Activated T-helper 1 cell treated with anti-CD3 and anti-CD28 coated beads, Interleukin-2, amount 50 U/mL, for 16 hours (primary cell): ENCODE results near the gene IRF8.
A peak's percentile ranks its signal among the peaks of the same experiment; 100 is the strongest.
"Not testable (repeated sequence)": the region's sequence is repeated elsewhere in the genome, so short reads cannot be mapped to it uniquely, and the experiment has no call there.

Experiments
- DNase-seq, 2 donors: peaks; one replicate each; pipeline ENCODE4 v3.0.0-alpha.2; 2020; ENCODE audit warnings: low read depth in 1 of 2, low spot score in 1 of 2

The IRF8 gene, protein sequence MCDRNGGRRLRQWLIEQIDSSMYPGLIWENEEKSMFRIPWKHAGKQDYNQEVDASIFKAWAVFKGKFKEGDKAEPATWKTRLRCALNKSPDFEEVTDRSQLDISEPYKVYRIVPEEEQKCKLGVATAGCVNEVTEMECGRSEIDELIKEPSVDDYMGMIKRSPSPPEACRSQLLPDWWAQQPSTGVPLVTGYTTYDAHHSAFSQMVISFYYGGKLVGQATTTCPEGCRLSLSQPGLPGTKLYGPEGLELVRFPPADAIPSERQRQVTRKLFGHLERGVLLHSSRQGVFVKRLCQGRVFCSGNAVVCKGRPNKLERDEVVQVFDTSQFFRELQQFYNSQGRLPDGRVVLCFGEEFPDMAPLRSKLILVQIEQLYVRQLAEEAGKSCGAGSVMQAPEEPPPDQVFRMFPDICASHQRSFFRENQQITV

DNA sequence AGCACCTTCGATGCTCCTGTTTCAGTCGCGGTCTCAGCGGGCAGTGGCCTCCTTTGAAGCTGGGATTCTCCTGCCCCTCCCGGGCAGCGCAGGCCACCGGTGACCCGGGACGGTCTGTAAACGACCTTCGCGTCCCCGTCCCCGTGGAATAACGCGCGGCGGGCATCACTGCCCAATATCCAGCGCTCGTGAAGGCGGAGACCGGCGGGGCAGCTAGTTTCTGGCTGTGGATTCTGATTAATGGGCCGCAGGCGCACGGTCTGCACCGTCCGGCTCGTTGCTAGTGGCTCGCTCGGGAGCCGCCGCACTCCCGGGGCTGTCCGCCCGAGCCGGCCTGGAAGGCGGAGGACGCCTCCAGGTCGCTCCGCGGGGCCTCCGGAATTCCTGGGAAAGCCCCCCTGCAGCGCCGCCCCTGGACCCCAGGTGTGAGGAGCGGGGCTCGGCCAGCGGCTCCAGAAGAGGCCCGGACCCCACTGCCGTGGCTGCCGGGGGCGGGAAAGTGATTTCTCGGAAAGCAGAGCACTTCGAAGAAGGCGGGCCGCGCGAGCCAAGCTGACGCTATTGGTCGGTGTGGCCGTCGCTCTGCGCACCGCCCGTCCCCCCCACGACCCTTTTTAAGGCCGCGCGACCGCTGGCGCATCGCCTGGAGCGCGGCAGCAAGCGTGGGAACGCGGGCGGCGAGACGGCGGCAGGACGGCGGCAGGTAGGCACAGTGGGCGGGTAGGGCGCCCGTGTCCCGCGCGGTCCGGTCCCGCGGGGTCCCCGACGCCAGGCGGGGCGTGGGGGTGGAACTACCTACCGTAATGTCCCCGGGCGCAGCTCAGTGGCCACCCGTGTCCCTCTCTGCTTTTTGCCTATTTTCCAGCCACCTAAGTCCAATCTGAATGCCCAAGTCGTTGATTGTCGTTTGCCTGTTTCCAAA lies at the start of gene IRF8:
IRF8 (plus strand) TSS at position 642 of the 922 bp plus-strand sequence. CDS start 3,854 bp downstream, outside the sequence.
- DNase-seq = peak; percentile 8 to 51

- no peak for DNase-seq
Measured at GRCh38 chr16:85849388-85849787, 49.6 kb upstream of the IRF8 start.

DNA sequence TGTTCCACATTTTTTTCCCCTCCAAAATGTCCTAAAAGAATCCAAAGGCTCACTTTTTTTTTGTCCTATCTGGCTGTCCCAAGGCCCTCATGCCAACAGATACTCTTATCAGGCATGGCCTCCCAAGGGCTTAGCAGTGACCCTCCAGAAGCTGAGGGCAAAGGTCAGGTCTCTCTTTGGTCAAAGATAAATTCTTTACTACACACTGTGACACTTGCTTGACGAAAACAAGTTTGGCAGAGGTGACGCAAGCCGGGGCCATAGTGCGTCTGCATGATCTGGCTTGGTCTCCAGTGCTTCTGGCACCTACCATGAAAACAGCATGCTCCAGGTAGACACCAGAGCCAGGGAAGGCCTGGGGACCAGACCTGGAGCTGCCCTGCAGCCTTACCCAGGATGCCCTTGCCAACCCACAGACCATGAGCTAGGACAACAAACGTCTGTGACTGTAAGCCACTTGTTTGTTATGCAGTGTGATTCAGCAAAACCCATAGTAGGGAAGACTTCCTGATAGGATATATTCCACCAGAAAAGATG lies 48.5 kb upstream of the IRF8 start:
- no peak for DNase-seq

- no peak for DNase-seq
Measured at GRCh38 chr16:85851034-85851785, 47.8 kb upstream of the IRF8 start.

DNA sequence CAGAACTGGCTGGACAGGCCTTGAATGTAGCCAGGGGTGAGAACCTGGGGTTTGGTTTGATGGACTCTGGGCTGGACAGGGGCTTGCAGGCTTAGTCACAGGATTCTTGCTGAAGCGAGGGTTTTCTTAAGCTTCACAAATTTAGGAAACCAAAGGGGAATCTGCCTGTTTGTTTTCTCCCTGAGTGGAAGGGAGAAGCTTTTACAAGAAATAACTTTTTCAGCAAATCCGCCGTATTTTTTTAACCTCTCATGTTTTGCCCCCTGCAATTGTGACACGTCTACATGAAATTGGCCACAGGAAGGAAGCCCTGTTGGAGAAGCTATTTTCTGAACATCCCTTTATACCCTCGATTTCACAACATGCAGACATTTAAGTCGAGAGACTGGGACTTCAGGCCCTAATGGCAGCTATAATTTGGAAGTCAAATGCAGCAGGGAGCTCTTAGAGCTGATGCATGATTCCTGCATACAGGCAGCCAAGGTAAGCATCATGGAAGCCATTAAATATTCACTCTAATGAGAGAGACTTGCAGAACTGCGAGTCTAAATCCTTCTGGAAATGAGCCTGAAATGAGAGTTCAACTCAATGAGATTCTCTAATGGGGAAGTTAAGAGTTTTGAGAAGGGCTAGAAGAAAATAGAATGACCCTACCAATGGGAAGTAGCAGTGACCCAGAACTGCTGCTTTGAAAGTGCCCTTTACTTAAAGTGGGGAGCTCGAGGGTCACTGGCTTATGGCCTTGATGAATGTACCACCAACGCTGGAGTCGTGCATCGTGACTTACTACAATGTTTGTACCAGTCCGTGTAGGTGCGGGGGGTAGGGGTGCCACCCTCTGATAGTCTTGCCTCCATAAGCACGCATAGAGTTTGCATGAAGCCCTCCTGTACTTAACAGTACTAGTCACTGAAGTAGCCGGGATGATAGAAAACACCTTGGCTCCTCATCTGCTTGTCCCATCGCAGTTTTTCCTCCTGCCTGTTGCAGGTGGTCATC lies 45.1 kb upstream of the IRF8 start:
- DNase-seq = no peak

DNA sequence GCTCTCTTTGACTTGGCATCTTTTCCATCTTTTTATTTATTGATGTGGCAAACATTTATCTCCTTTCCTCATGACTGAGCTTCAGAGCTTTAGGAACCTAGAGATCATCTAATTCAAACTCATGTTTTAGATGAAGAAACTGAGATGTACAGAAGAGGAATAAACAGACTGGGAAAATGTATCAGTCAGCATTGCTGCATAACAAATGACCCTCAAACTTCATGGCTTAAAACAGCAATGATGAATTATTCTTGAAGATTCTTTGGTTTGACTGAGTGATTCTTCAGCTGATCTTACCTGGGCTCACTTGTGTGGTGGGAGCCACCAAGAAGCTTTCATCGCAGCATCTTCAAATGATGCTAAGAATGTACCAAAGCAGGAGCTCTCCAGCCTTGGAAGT lies 44.0 kb upstream of the IRF8 start:
- no peak for DNase-seq

GRCh38 chr16:85856079-85856478 lies 42.9 kb upstream of the IRF8 start:
- DNase-seq = no peak

GRCh38 chr16:85856585-85856984 lies 42.4 kb upstream of the IRF8 start:
- no peak for DNase-seq

- DNase-seq = no peak
Measured at GRCh38 chr16:85857406-85857805, 41.6 kb upstream of the IRF8 start.

DNA sequence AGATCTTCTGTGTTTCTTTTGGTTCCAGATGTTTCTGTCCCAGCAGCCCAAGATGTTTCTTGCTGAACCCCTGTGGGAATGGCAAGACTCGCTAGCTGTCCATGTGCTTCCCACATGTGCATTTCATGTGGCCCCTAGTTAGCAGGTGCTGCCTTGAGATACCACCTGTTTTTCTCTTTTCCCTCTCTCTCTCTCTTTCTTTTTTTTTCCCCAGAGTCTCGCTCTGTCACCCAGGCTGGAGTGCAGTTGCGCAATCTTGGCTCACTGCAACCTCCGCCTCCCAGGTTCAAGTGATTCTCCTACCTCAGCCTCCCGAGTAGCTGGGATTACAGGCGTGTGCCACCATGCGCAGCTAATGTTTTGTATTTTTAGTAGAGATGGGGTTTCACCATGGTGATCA lies 40.4 kb upstream of the IRF8 start:
- not testable (repeated sequence) for DNase-seq

DNA sequence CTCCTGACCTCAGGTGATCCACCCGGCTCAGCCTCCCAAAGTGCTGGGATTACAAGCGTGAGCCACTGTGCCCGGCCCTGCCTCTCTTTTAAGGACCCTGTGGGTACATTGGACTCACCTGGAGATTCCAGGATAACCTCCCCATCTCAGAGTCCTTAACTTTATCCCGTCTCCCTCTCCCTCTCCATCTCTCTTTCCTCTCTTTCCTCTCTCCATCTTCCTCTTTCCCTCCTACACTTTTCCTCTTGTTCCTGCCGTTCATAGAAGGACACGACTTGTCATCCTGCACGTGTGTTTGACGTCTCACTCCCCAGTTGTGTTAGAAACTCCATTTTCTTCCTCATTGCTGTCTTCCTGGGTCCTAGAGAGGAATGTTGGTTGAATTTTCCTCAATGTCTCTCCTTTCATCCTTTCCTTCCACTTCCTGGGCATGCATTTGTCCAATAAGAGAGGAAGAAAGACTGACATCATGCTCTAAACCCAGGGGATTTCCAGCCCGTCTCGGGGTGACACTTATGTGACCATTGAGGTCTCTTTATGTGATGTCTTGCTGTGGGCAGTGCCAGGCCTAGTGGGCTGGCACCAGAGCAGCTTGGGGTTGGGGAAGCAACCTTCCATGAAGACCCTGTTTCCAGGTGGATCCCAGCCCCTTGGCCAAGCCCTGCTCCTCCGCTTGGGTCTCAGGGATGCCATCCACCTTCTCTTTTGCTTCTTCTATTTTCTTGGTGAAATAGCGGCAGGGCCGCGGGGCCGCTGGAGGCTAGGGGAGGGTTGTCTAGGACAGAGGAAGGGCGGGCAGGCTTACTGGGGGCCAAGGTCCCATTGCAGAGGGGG lies 39.8 kb upstream of the IRF8 start:
- no peak for DNase-seq

- no peak for DNase-seq
Measured at GRCh38 chr16:85859818-85860125, 39.2 kb upstream of the IRF8 start.

DNA sequence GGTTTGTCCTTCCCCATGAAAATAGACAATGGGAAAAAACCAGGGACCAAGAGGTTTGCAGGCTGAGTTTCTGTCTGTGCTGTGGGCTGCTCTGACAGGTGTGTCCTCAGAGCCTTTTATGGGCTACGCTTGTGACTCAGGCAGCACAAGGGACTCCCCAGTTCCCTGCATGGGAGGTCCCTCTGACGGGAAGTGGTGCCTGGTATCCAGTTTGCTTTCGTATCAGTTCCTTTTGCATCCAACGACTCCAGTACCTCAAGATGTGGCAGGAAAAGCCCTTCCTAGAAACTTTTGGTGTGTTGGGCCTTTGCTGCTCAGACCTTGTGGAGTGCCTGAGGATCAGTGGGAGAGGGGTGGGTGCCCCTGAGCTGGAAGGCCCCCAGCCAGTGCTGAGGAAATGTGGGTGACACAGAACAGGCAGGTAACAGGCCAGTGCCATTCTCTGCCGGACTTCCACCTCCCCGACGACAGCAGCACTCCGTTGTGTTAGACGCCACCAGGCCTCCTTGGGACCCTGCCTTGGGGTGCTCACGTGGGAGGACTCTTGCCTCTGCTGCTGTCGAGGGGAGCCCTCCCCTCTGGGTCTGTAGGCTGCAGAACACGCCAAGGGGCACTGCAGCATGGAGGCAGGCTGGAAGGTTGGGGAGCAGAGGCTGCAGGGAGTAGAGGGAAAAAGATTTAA lies 38.4 kb upstream of the IRF8 start:
- DNase-seq = no peak

- no peak for DNase-seq
Measured at GRCh38 chr16:85861095-85861825, 37.7 kb upstream of the IRF8 start.

DNA sequence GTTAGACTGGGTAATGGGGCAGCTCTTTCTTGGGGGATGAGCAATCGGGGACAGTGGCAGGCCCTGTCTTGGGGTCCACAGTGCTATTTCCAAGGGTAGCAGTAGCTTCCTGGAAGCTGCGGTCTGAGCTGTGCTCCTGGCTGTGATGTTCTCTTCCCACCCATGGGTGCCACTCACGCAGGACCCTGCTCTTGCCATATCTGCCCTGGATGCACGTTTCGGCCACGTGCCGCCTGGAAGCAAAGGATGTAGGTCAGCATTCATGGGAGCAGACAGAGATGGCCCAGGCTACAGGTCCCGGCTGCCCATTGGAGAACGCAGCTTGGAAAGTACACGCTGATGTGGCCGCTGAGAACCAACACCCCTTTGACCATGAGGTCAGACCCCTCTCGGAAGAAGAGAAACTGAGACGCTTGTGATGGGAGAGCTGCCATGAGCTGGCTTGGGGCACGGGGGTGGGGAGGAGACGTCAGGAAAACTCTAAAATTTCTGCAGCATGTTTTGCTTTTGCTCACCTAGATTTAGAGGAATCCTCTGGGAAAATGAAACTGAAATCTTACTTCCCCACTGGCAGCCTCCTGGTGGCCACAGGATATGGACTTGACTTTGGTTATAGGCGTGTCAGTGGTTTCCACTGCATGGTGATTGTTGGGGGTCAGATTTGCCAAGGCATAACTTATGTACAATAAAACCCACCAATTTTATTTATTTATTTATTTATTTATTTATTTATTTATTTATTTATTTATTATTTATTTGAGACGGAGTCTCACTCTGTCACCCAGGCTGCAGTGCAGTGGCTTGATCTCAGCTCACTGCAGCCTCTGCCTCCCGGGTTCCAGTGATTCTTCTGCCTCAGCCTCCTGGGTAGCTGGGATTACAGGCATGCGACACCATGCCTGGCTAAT lies 36.2 kb upstream of the IRF8 start:
- DNase-seq = no peak

GRCh38 chr16:85863384-85863774 lies 35.6 kb upstream of the IRF8 start:
- no peak for DNase-seq

GRCh38 chr16:85864965-85865364 lies 34.0 kb upstream of the IRF8 start:
- no peak for DNase-seq
